Lower leg skin (tissue), 3 donors: ENCODE results near the gene PDE8B.

Experiments
- POLR2A ChIP-seq, 2 donors: fragments of 450-650 bp; IDR thresholded peaks; one replicate each; pipeline ENCODE4 v1.6.1; 2016 to 2017; ENCODE audit warnings: antibody characterized with exemption in 2 of 2, mild to moderate bottlenecking in 1 of 2, moderate library complexity in 1 of 2
- TF ChIP-seq, protein P1 (sequence below), 3 donors: fragments of 450-650 bp; IDR thresholded peaks; one replicate each; pipeline ENCODE4 v1.5.1; 2016; ENCODE audit warnings: antibody characterized with exemption in 3 of 3, mild to moderate bottlenecking in 3 of 3, moderate library complexity in 2 of 3

DNA sequence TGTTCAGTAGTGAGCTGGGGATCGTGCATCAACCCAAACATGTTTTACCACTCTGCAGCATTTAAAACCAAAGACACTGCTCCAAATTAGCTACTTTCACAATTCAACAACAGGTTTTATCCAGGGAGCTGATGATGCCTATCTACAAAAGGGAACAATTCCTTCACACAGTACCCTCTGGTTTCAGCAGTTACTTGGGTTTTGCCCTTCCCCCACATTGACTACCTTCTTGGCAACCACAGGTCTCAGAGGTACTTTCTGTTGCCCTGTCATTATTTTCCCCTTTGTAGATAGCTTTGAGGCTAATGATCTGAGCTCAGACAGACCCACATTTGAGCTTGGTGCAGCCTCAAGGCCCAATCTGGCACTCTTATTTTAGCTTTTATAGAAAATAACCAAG is 185.5 kb downstream of the PDE8B start:
- TF ChIP-seq, protein P1, sequence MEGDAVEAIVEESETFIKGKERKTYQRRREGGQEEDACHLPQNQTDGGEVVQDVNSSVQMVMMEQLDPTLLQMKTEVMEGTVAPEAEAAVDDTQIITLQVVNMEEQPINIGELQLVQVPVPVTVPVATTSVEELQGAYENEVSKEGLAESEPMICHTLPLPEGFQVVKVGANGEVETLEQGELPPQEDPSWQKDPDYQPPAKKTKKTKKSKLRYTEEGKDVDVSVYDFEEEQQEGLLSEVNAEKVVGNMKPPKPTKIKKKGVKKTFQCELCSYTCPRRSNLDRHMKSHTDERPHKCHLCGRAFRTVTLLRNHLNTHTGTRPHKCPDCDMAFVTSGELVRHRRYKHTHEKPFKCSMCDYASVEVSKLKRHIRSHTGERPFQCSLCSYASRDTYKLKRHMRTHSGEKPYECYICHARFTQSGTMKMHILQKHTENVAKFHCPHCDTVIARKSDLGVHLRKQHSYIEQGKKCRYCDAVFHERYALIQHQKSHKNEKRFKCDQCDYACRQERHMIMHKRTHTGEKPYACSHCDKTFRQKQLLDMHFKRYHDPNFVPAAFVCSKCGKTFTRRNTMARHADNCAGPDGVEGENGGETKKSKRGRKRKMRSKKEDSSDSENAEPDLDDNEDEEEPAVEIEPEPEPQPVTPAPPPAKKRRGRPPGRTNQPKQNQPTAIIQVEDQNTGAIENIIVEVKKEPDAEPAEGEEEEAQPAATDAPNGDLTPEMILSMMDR (IDR thresholded peaks at IDR 0.05), result no peak
- no peak for TF ChIP-seq POLR2A (IDR thresholded peaks at IDR 0.05)
